Prostate gland (tissue), 2 donors: ENCODE measurements around the gene HCK.

ENCODE experiments used
- POLR2A ChIP-seq: fragments of 450-650 bp; IDR thresholded peaks from one replicate; pipeline ENCODE4 v1.6.1; 2016; ENCODE audit warnings: antibody characterized with exemption, mild to moderate bottlenecking
- TF ChIP-seq, protein P1 (sequence below), 4 experiments: fragments of 200-600 bp in 2 of 4; fragments of 450-650 bp in 2 of 4; sonication (generic) in 2 of 4; IDR thresholded peaks; 1 replicate in 3 of 4; 2 replicates in 1 of 4; pipeline ENCODE4 v1.5.1; 2016 to 2019; ENCODE audit warnings: antibody characterized with exemption in 4 of 4, mild to moderate bottlenecking in 2 of 4, moderate library complexity in 2 of 4

DNA sequence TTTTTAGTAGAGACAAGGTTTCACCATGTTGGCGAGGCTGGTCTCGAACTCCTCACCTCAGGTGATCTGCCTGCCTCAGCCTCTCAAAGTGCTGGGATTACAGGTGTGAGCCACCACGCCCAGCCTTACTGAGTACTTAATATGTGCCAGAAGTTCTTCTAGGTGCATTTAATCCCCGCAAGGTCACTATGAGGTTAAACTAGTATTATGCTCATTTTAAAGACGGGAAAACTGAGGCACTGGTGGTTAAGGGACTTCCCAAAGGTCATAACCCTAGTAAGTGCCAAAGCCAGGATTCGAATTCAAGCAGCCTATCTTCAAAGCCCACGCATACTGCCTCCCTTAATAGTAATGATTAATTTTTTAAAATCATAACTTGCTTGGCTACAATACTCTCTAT is 42.5 kb upstream of the HCK start:
- TF ChIP-seq, protein P1, sequence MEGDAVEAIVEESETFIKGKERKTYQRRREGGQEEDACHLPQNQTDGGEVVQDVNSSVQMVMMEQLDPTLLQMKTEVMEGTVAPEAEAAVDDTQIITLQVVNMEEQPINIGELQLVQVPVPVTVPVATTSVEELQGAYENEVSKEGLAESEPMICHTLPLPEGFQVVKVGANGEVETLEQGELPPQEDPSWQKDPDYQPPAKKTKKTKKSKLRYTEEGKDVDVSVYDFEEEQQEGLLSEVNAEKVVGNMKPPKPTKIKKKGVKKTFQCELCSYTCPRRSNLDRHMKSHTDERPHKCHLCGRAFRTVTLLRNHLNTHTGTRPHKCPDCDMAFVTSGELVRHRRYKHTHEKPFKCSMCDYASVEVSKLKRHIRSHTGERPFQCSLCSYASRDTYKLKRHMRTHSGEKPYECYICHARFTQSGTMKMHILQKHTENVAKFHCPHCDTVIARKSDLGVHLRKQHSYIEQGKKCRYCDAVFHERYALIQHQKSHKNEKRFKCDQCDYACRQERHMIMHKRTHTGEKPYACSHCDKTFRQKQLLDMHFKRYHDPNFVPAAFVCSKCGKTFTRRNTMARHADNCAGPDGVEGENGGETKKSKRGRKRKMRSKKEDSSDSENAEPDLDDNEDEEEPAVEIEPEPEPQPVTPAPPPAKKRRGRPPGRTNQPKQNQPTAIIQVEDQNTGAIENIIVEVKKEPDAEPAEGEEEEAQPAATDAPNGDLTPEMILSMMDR (IDR thresholded peaks at IDR 0.05): no peak
- TF ChIP-seq POLR2A: no peak
